Epithelial cell of proximal tubule (primary cell): ENCODE results near the gene SNX7. TPM values are rescaled to one million over a fixed set of nuclear protein-coding genes. Genes with fewer than 3 reads are reported as not detected.

ENCODE experiments used
- DNase-seq: peaks from one replicate; pipeline ENCODE4 v3.0.0-alpha.2; 2011; ENCODE audit warnings: low read depth
- H3K4me3 ChIP-seq: 2 replicates; pipeline ENCODE4 v1.5.1; 2011; ENCODE audit warnings: low read depth, mild to moderate bottlenecking, low read length
- CTCF ChIP-seq: conservative IDR thresholded peaks from 2 replicates; pipeline ENCODE4 v1.5.1; 2012; ENCODE audit warnings: low read depth, mild to moderate bottlenecking, low read length
- total RNA-seq: library from RNA; depleted of rRNA; stranded (reverse); fragments of >200 nt; gene quantifications from 2 replicates; pipeline ENCODE4 v1.2.3, GENCODE V29; 2015

SNX7 gene
- total RNA-seq, 1 donor from 2014 or later: 31.8 TPM

- no peak for DNase-seq
- H3K4me3 ChIP-seq: no peak overlapping the region
- peak; percentile 37 for TF ChIP-seq CTCF
Observed at GRCh38 chr1:98761219-98761865, 99.8 kb downstream of the SNX7 start.

- no peak for DNase-seq
- TF ChIP-seq CTCF: no peak
- H3K4me3 ChIP-seq: no peak overlapping the region
Observed at GRCh38 chr1:98763488-98764150, 102.1 kb downstream of the SNX7 start.

- H3K4me3 ChIP-seq: no peak overlapping the region
- DNase-seq: no peak
- no peak for TF ChIP-seq CTCF
Observed at GRCh38 chr1:98764485-98764884, 103.0 kb downstream of the SNX7 start.

GRCh38 chr1:98766255-98766654 is 104.7 kb downstream of the SNX7 start:
- no peak for TF ChIP-seq CTCF
- DNase-seq: no peak
- no peak overlapping the region for H3K4me3 ChIP-seq

GRCh38 chr1:98769162-98769561 is 107.6 kb downstream of the SNX7 start:
- H3K4me3 ChIP-seq: no peak overlapping the region
- no peak for TF ChIP-seq CTCF
- no peak for DNase-seq

- TF ChIP-seq CTCF: no peak
- peak; percentile 66 for DNase-seq
Observed at GRCh38 chr1:98781906-98782305, 120.4 kb downstream of the SNX7 start.

GRCh38 chr1:98783821-98784220 is 122.3 kb downstream of the SNX7 start:
- no peak overlapping the region for H3K4me3 ChIP-seq
- no peak for DNase-seq
- no peak for TF ChIP-seq CTCF

More at GRCh38 chr1:98781906-98782305, 120.4 kb downstream of the SNX7 start:
- H3K4me3 ChIP-seq: no peak overlapping the region
